ENCODE data around the gene EML5.
"Not testable (repeated sequence)": the region's sequence is repeated elsewhere in the genome, so short reads cannot be mapped to it uniquely, and the experiment has no call there.

EML5 gene

DNA sequence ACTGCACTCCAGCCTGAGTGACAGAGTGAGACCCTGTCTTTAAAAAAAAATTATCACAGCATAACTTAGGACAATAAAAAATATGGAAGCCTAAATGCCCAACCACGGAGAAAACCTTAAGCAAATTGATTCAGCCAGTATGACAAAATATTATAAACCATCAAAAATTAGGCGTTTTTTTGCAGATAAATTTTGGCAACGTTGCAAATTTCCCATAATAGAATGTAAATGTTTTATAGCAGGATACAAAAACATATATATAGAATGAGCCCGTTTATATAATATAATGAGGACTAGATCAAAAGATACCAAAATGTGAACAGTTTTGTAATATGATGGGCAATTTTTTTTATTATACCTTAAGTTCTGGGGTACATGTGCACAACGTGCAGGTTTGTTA, 6.8 kb upstream of the EML5 start:
- DNase-seq, result no peak

DNA sequence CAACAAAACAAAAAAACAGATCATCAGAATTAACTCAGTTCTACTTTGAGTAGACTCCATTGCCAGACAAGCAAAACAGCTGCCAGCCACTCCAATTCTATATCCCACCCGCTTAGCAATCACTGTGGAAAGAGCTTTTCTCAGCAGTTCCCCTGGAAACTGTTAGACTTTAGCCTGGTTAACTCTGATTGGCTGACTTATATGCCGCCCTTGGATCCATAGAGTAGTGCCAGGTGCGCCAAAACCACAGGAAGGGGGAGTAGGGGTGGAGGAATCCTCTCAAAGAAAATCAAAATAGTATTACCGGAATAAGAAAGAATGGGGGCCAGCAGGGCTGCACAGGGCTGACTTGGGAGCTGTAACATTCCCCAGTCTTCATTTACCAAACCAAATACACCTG, 5.4 kb upstream of the EML5 start:
- DNase-seq, result no peak

DNA sequence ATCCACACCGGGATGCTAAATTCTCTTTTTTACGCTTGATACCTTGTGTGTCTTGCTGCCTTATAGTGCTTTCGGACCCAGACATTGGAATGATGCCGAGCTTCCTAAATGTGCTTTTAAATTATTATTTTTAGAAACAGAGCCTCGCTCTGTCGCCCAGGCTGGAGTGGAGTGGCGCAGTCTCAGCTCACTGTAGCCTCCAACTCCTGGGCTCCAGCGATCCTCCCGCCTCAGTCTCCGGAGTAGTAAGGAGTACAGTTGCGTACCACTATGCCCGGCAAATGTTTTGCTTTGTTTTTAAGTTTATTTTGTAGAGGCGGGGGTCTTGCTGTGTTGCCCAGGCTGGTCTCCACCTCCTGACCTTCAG, 489 bp upstream of the EML5 start:
- no peak for DNase-seq

DNA sequence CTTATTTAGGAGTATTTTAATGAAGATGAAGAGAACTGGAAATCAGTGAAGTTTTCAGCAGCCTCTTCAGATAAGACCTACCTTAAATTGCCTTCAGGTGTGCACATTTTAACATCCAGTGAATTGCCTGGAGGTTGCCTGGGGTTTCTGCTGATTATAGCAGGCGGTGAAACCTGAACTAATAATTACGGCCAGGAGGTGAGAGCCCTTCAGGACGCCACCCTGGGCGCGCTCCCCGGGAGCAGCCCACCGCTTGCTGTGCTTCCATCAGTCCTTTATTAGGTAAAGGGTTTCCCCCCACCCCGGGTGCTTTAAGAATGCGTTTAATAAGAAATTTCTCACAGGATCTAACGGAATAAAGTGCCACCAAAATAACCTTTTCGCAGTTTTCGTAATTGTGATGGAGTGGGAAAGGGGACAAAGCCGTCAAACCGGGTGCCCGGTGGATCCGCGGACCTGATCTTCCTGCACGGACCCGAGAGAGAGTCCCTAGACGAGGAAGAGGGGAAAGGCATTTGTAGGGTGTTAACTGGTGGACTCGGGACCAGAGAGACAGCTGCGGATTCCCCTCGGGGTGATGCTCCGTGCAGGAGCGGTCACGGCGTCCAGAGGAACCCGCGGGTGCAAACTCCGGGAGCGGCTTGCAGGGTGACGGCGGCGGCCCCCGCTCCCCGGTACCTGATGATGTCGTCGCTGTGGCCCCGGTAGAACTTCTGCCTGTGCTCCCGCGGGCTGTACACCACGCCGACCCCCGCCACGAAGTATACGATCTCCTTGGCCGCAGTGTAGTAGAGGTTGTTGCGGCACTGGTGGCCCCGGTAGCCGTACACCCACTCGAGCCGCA, 902 bp downstream of the EML5 start:
- DNase-seq, result peak; percentile 3

DNA sequence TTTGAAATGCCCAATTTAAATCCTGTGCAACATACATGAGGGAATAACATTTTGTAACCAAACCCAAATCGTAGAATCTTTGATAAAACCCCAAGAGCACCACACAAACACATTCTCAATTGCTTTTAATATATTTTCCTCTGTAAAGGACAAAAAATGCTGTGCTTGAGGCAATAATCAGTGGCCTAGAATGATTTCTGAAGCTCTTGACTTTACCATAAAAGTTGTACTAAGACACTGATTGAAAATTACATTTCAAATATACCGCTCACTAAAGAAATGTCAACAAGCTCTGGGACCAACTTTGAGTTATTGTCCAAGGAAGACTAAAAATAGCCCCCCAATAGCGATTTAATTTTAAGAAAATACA, 1.5 kb downstream of the EML5 start:
- no peak for DNase-seq

DNA sequence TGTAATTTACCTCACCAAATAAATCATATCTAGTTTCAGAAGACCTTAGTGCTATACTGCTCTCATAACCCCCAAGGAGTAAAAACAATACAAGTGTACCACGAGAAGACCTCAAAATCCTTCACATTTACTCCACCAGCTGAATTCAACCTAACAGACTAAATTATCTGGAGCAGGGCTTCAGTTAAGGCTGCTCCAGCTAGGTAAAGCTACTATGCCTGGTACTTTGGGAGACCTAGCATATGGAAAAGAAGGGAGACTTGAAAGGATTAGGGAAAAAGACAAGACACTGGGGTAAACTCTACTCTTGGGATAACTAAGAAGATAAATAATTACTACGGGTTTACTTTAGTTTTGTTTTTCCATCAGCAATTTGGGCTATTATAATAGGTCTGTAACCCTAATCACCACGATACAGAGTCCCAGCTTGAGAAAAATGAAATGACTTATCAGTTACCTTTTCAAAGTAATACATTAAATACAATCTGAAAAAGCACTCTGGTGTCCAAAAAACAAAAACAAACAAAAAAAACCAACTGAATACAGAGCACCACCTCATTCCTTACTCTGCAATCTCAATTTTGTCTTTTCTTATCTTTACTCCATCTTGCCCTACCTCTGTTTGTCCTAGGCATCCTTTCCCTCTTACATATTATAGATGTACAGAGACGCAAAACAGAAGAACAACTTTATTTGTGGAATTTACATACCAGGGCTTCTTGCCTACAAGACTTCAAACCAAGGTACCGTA, 2.1 kb downstream of the EML5 start:
- DNase-seq, result no peak

DNA sequence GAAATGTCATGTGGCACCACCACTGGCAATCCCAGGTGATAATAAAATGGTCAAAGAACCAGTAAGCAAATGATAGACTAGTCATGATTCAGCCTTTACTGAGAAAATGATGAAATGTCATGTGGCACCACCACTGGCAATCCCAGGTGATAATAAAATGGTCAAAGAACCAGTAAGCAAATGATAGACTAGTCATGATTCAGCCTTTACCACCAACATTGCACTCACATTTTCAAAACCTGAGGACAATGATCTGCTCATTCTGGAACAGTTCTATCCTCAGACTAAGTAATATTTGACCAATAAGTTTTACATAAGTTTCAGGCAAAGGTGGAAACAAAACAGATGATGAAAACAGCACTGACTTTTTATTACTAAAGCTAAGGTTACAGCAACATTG, 3.2 kb downstream of the EML5 start:
- DNase-seq, result not testable (repeated sequence)

DNA sequence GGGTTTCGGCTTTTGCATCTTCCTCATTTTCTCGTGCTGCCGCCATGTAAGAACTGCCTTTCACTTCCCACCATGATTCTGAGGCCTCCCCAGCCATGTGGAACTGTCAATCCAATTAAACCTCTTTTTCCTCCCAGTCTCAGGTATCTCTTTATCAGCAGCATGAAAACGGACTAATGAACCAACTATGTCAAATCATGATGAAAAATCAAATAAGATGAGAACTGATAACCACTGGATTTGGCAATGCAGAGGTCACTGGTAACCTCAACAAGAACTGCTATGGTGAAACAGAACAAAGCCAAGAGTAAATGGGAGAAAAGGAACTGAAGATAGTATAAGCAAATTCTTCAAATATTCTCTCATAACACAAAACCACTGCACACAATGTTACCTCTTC, 6.0 kb downstream of the EML5 start:
- DNase-seq, result no peak

DNA sequence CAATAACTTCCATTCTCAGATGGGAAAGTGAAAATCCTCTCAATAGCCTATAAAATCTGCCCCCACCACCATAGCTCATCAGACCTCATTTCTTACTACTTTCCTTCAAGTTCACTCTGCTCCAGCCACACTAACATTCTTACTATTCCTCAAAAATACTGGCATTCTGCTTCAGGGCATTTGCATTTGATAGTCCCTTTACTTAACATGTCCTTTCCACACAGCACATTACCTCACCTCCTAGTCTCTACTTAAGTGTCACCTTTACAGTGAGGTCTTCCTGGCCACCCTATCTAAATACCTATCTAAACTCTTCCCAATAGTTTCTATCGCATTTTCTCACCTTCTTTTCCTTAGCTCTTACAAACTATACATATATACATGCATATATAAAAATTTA, 6.8 kb downstream of the EML5 start:
- no peak for DNase-seq

DNA sequence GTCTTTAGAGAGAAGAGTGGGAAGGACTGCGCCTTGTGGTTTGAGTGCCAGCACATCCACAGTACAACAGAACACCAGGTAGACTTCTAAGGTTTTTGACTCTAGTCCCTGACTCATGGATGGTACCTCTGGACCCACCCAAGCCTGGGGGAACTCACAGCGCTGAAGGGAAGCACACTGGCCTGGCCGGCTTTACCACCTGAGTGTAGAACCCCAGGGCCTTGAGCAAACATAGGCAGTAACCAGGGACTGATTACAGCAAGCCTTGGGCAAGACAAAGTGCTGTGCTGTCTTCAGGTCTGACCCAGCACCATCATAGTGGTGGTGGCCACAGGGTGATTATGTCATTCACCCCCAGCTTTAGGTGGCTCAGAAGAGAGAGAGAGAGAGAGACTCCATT, 17.2 kb downstream of the EML5 start:
- no peak for DNase-seq

DNA sequence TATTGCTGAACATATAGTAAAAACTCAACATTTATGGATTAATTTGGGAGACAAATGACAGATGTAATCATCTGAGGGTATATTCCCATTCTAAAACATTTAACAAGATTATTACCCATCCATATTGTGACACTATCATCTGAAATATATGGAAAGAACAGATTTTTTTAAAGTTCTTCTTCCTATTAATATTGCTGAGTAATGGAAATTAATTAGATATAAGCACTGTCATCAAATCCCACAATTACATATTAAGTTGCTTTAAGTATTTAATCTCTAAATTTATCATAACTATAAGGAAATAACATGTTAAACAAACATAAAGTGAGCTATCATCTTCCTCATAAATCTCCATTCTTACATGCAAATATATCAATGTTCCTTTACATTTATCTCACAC, 22.0 kb downstream of the EML5 start:
- DNase-seq, result no peak

DNA sequence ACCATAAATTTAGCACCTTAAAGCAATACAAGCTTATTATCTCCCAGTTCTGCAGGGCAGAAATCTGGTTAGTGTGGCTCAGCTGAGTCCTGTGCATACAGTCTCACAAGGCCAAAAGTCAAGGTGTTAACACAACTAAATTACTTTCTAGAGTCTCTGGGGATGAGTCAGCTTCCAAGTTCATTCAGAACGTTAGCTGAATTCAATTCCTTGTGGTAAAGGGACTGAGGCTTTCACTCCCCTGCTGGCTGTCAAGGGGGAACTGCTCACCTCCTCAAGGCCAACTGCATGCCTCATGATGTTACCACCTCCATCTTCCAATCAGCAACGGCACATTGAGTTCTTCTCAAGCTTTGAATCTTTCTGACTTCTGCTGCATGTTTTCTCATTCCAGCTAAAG, 27.6 kb downstream of the EML5 start:
- no peak for DNase-seq

DNA sequence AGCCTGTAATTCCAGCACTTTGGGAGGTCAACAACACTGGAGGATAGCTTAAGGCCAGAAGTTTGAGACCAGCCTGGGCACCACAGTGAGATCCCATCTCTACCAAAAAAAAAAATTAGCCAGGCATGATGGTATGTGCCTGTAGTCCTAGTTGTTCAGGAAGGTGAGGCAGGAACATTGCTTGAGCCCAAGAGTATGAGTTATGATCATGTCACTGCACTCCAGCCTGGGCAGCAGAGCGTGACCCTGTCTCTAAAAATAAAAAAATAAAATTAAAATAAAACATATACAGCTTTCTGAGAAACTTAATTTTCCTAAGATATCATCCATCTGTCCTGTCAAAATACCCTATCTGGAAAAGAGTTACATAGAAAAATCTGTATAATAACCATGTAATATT, 38.9 kb downstream of the EML5 start:
- DNase-seq, result no peak

DNA sequence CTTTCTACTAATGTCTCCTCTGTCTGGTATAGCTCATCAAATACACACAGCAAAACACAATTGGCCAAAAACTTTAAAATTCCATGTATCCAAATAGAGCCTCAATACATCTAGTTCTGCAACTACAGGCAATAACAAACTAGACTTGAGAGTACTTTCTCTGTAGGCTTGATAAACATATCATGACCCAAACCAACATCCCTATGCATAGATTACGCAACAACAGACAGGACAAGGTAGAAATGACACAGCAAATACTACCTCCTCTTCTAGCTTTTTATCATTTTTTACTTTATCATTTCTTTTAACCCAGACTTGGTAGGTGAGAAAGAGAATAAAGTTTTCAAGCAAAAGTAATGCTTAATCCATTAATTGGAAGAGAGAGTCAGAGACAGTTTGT, 41.8 kb downstream of the EML5 start:
- no peak for DNase-seq

DNA sequence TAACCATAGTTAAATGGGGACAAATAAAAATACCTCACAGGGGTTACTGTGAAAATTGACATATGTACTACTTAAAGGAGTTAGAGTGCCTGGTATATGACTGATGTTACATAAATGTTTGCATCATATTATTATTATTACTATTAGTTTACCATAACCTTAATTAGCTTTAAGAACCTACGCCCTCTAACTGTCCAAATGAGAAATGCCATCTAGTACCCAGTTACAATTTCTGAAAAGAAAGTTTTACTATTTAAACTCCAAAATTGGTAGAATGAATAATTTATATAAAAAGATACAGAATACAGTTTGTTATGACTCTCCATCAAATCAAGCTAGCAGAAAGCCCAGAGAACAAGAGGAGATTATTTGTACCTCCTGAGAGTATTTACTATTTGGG, 42.3 kb downstream of the EML5 start:
- no peak for DNase-seq

DNA sequence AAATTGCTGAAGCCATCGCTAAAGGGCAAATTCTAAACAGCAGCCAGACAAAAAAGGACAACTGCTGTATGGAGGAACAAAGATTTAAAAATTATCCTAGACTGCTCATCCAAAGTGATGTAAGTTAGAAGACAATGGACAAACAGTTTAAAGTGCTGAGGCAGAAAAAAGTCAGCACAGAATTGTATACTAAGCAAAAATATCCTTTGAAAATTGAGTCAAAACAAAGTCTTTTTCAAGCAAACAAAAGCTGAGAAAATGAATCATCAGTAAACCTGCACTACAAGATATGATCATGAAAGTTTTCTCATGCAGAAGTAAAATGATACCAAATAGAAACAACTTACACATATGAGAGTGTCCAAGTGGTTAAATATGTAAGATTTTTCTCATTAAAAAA, 43.6 kb downstream of the EML5 start:
- no peak for DNase-seq

DNA sequence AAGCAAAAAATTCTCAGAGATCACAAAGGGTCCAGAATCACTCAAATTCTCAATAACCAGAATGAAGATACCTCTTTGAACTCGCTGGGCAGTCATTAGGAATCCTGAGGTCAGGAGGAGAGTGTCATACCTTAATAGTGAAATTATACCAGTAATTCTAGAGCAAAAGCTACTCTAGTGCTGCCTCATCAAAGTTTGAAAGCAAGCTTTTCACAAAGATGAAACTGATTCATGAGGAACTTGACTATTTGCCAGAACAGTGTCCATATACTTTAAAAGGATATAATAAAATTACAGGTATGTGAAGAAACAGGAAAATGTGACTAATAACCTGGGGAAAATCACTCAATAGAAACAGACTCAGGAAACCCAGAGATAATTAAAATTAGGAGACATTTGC, 44.5 kb downstream of the EML5 start:
- no peak for DNase-seq

DNA sequence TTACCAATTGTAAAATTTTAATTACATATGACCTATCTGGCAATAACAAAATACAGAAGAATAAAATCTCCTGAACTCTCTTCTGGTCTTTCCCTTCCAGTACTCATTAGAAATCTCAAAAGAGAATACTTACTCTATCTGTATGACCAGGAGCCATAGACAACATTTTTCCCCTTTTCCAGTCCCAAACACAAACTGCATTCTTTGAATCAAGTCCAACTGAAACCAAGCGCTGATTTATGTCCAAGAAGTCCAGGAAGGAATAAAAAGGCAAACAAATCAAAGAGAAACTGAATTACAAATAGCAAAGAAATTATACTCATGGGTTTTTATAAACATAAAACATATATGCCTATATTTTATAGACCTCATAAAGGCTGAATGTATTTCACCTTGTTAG, 46.7 kb downstream of the EML5 start:
- no peak for DNase-seq

DNA sequence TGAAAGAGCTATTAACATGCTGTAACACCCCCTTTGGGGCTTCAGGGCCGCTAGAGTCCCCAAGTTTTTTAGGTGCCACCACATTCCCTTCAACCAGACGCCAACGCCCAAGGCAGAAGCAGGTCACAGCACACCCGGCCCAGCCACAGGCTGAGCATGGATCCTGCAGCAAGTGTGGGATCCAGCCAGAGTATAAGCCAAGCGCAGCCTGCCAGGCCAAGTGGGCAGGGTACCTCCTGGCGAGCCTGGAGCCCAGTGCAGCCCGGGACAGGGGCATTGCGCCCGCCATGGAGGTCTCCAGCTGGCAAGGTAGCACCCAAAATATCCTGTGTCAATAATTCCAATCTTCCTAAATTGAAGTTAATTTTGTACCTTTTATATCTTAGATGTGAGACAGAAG, 55.5 kb downstream of the EML5 start:
- no peak for DNase-seq

DNA sequence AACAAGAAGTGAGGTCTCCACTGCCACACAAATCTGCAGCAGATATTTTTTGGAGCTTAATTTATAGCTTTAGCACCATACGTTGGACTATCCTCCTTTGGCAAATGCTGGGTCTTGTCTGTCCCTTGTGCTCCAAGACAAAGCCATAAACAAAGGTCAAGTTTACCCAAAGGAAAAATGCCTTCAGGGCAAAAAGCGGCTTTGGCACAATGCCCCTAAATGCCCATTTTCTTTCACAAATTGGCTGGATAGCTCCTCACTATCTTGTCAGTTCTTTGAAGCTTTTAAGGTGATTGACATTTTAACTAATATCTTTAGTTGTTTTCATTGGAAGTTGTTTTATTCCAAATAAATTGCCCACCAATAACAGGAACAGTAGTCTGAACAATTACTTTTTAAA, 59.6 kb downstream of the EML5 start:
- no peak for DNase-seq

DNA sequence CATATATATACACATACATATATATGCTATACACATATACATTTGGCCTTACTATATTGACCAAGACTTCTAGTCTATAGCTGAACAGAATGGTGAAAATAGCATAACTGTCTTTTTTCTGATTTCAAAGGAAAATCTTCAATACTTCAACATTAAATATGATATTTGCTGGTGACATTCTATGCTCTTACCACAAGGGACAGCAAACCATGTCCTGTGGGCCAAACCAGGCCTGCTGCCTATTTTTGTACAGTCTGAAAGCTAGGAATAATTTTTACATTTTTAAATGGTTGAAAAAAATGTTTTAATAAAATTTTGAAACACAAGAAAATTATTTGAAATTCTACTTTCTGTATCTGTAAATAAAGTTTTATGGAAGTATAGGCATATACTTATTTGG, 63.6 kb downstream of the EML5 start:
- DNase-seq, result no peak

DNA sequence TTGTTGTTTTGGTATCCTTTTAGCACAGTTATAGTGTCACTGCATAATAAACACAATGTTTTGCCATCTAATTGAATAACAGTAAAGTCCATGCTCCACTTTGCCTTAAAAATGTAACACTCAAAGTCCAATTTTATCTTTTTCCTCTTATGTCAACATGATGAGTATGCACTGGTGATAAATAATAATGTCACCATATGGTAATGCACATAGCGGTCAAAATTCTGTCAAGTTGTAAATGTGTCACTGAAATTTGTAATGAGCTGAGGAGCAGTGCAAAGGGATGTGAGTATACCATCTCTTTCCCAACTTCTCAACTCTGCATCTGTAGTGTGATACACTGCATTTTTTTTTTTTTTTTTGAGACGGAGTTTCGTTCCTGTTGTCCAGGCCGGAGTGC, 65.7 kb downstream of the EML5 start:
- no peak for DNase-seq

DNA sequence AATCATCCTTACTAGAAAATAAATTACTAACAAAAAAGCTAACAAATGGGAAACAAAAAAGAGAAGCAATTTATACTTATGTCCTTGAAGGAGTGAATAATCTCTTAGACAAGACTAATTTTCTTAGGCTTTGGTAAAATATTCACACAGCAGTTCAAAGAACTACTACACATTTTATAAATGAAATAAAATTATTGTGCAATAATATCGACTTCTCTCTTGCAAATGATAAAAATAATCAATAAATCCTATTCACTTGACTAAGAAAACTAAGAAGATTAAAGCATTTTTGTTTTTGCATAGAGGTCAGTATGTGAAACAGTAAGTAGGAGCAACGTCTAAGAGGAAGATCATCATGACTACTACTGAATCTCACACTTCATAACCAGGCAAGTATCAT, 82.0 kb downstream of the EML5 start:
- DNase-seq, result no peak

DNA sequence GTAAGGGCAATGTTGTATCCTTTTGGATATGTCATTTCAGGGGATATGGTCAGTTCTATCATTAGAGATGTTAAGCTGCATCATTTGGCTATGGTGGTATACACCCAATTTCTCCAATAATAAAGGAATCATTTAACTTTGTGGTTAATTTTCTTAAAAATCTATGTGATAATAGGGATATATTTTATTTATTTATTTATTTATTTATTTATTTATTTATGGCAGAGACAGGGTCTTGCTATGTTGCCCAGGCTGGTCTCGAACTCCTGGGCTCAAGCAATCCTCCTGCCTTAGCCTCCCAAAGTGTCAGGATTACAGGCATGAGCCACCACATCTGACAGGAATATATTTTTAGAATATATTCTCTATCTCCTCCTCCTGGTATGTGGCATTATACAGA, 85.7 kb downstream of the EML5 start:
- no peak for DNase-seq

DNA sequence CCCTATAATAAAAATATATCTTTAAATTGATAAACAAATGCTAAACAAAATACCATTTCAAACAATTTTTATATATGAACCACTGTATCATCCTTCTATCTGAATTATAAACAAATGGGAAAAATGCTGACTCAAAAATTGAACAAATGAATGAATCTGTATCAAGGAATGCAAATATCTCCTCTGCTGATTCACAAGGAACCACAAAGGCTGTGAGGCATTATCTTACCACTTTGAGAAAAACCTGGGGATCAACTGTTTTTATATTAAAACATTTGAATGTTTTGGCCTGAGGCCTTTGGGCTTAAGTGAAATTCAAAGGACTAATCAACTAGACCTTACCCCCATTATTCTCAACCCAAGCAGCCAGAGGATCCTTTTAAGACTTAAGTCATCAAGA, 86.3 kb downstream of the EML5 start:
- no peak for DNase-seq

Data from activated T-cell treated with anti-CD3 and anti-CD28 coated beads for 4 hours (primary cell).